Measurements from ENCODE around the gene CORO1C.

- TF ChIP-seq CTCF (IDR thresholded peaks at IDR 0.05 in 8 of 11, conservative IDR thresholded peaks at IDR 0.05 in 3 of 11) (no peak), POLR2AphosphoS5 (IDR thresholded peaks at IDR 0.05) (no peak), POLR2A (IDR thresholded peaks at IDR 0.05) (no peak)
Observed at GRCh38 chr12:108614639-108615038, 116.7 kb downstream of the CORO1C start.

Measured in spleen (tissue), 7 donors.